Activated CD4-positive, alpha-beta T cell treated with anti-CD3 and anti-CD28 coated beads, Interleukin-2, amount 50 U/mL, for 48 hours (primary cell): ENCODE data around the gene TTLL12.

Source experiments
- DNase-seq, 2 experiments: peaks; one replicate each; pipeline ENCODE4 v3.0.0-alpha.2; 2020

The TTLL12 gene

GRCh38 chr22:43118024-43118849 is 68.7 kb downstream of the TTLL12 start:
- no peak for DNase-seq

- DNase-seq = no peak
These were observed 70.0 kb downstream of the TTLL12 start for GRCh38 chr22:43116932-43117331.
